Measurements from ENCODE around the gene HOXC10. TPM values are rescaled to one million over a fixed set of nuclear protein-coding genes. Genes with fewer than 3 reads are reported as not detected.
A peak's percentile ranks its signal among the peaks of the same experiment; 100 is the strongest.

HOXC10 gene
- total and polyA plus RNA-seq, 4 donors = 0.18 TPM; not detected in 3

DNA sequence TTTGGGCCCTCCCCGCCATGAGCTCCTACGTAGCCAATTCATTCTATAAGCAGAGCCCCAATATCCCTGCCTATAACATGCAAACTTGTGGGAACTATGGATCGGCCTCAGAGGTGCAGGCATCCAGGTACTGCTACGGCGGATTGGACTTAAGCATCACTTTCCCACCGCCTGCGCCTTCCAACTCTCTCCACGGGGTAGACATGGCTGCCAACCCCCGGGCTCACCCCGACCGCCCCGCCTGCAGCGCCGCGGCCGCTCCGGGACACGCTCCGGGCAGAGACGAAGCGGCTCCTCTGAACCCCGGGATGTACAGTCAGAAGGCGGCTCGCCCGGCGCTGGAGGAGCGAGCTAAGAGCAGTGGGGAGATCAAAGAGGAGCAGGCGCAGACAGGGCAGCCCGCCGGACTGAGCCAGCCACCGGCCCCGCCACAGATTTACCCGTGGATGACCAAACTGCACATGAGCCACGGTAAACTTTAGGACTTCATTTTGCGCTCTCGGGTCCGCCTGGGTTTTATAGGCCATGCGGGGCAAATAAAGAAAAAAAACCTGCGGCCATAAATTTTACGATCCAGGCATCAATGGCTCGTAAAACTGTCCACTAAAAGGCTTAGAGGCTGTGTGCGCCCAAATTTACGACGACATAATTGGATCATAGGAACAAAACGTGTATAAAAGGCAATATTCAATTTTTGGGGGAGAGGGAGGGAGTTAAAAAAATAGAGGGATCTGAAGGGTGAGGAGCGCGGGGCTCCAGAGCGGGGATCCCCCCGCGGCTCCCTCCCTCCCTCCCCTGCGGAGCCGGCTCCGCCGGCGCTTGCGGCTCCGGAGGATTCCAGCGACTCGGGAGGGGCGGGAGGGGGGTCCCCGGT lies 48.4 kb downstream of the HOXC10 start:
- no peak overlapping the region for H3K27ac ChIP-seq (ENCODE audit: low read depth in 1 of 2, low read length in 1 of 2)
- ATAC-seq (ENCODE audit: insufficient read depth, low FRiP score) = peak; percentile 3

DNA sequence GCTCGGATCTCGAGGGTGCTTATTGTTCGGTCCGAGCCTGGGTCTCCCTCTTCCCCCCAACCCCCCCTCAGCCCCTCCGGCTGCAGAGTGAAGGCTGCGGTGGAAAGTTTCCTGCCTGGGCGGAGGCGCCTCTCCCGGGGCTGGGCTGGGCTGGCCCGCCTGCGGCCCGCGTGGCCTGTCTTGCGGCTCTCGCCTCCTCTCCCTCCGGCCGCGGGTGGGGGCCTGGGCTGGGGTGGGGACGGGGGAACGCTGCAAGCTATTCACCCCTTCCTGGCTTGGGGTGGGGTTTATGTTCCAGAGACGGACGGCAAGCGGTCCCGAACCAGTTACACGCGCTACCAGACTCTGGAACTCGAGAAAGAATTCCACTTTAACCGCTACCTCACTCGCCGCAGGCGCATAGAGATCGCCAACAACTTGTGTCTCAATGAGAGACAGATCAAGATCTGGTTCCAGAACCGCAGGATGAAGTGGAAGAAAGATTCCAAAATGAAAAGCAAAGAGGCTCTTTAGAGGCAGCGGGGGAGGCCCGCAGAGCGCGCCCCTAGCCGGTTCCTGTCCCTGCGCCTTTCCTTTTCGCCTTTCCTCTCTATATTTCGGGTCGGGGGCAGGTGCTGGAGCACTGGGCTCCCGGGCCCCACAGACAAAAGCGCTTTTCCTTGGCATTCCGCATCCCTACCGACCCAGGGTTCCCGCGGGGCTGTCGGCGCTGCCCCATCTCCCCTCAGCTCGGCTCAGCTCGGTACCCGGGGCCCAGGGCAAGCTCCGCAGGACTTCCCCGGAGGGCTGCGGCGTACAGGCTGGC lies 49.2 kb downstream of the HOXC10 start:
- DNase-seq (no peak), ATAC-seq (ENCODE audit: insufficient read depth, low FRiP score) (no peak)
- H3K9me3 ChIP-seq (ENCODE audit: control insufficient read depth in 4 of 4, insufficient read depth in 3 of 4, low read length in 3 of 4) = peaks cover 0 to 14% (median 0%) of the 10 kb centered on the region in 4 donors
- no peak overlapping the region for H3K9ac ChIP-seq (ENCODE audit: insufficient read depth in 1 of 2, low read length in 2 of 2)
- WGBS, 2 donors = 9 to 15% methylated on average over 54 to 57 of the region's 57 CpGs
- peaks cover 0 to 1% (median 0%) of the 10 kb centered on the region in 4 donors for H3K36me3 ChIP-seq (ENCODE audit: control insufficient read depth in 4 of 4, insufficient read depth in 4 of 4, low read length in 4 of 4)
- no peak overlapping the region for H3K4me3 ChIP-seq
- no peak overlapping the region for H3K27ac ChIP-seq (ENCODE audit: low read depth in 1 of 2, low read length in 1 of 2)
- TF ChIP-seq, protein P1, sequence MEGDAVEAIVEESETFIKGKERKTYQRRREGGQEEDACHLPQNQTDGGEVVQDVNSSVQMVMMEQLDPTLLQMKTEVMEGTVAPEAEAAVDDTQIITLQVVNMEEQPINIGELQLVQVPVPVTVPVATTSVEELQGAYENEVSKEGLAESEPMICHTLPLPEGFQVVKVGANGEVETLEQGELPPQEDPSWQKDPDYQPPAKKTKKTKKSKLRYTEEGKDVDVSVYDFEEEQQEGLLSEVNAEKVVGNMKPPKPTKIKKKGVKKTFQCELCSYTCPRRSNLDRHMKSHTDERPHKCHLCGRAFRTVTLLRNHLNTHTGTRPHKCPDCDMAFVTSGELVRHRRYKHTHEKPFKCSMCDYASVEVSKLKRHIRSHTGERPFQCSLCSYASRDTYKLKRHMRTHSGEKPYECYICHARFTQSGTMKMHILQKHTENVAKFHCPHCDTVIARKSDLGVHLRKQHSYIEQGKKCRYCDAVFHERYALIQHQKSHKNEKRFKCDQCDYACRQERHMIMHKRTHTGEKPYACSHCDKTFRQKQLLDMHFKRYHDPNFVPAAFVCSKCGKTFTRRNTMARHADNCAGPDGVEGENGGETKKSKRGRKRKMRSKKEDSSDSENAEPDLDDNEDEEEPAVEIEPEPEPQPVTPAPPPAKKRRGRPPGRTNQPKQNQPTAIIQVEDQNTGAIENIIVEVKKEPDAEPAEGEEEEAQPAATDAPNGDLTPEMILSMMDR (IDR thresholded peaks at IDR 0.05; ENCODE audit: control extremely low read depth, extremely low read depth) = no peak
- peaks cover 0 to 29% (median 0%) of the 10 kb centered on the region in 5 donors for H3K4me1 ChIP-seq (ENCODE audit: control insufficient read depth in 5 of 5, insufficient read depth in 5 of 5, low read length in 5 of 5)
- peaks cover 21 to 73% (median 69%) of the 10 kb centered on the region in 3 donors for H3K27me3 ChIP-seq (ENCODE audit: control insufficient read depth in 3 of 3, insufficient read depth in 3 of 3, low read length in 2 of 3)

More for the DNA sequence above, 48.4 kb downstream of the HOXC10 start:
- TF ChIP-seq, protein P1 (IDR thresholded peaks at IDR 0.05; ENCODE audit: control extremely low read depth, extremely low read depth) = no peak
- H3K4me1 ChIP-seq (ENCODE audit: control insufficient read depth in 5 of 5, insufficient read depth in 5 of 5, low read length in 5 of 5) = peaks cover 0 to 25% (median 0%) of the 10 kb centered on the region in 5 donors
- H3K4me3 ChIP-seq = no peak overlapping the region
- H3K9me3 ChIP-seq (ENCODE audit: control insufficient read depth in 4 of 4, insufficient read depth in 3 of 4, low read length in 3 of 4) = peaks cover 0 to 14% (median 0%) of the 10 kb centered on the region in 4 donors
- H3K36me3 ChIP-seq (ENCODE audit: control insufficient read depth in 4 of 4, insufficient read depth in 4 of 4, low read length in 4 of 4) = peaks cover 0 to 1% (median 0%) of the 10 kb centered on the region in 4 donors
- 5% methylated on average over 55 to 59 of the region's 61 CpGs for WGBS, 2 donors
- no peak for DNase-seq
- peaks cover 21 to 72% (median 66%) of the 10 kb centered on the region in 3 donors for H3K27me3 ChIP-seq (ENCODE audit: control insufficient read depth in 3 of 3, insufficient read depth in 3 of 3, low read length in 2 of 3)
- no peak overlapping the region for H3K9ac ChIP-seq (ENCODE audit: insufficient read depth in 1 of 2, low read length in 2 of 2)

DNA sequence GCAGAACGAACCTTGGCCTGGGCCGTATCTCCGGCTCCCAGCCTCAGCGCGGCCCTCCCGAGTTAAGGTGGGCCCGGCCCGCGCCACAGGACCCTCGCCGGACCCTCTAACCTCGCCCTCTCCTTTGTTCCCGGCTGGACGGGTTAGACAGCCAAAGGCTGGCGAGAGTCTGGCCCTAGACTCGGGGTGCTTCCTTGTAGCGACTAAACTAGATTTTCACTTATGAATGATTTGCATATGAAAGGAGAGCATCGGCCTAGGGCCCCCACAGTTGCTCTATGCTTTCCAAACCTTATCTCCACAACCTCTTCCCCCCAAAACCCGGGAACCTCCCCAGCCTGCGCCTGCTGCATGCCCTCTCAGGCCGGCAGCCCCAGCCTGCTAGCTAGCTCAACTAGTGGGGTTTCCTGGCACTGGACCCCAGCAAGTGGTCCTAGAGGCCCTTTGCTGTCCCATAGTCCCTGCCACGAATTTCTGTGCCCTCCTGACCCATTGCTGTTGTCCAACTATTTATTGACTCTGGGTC lies 49.9 kb downstream of the HOXC10 start:
- H3K4me1 ChIP-seq (ENCODE audit: control insufficient read depth in 5 of 5, insufficient read depth in 5 of 5, low read length in 5 of 5) = peaks cover 0 to 36% (median 0%) of the 10 kb centered on the region in 5 donors
- H3K9ac ChIP-seq (ENCODE audit: insufficient read depth in 1 of 2, low read length in 2 of 2) = no peak overlapping the region
- H3K4me3 ChIP-seq = no peak overlapping the region
- 39 to 49% methylated on average over 22 of the region's 22 CpGs for WGBS, 2 donors
- H3K9me3 ChIP-seq (ENCODE audit: control insufficient read depth in 4 of 4, insufficient read depth in 3 of 4, low read length in 3 of 4) = peaks cover 0 to 14% (median 0%) of the 10 kb centered on the region in 4 donors
- peaks cover 0 to 1% (median 0%) of the 10 kb centered on the region in 4 donors for H3K36me3 ChIP-seq (ENCODE audit: control insufficient read depth in 4 of 4, insufficient read depth in 4 of 4, low read length in 4 of 4)
- H3K27me3 ChIP-seq (ENCODE audit: control insufficient read depth in 3 of 3, insufficient read depth in 3 of 3, low read length in 2 of 3) = peaks cover 21 to 72% (median 71%) of the 10 kb centered on the region in 3 donors
- no peak overlapping the region for H3K27ac ChIP-seq (ENCODE audit: low read depth in 1 of 2, low read length in 1 of 2)
- DNase-seq (no peak), ATAC-seq (ENCODE audit: insufficient read depth, low FRiP score) (no peak)
- TF ChIP-seq, protein P1 (IDR thresholded peaks at IDR 0.05; ENCODE audit: control extremely low read depth, extremely low read depth) = no peak

Data from lung (tissue), 12 donors.